Measurements from ENCODE around the gene GOLT1A.

GOLT1A gene

DNA sequence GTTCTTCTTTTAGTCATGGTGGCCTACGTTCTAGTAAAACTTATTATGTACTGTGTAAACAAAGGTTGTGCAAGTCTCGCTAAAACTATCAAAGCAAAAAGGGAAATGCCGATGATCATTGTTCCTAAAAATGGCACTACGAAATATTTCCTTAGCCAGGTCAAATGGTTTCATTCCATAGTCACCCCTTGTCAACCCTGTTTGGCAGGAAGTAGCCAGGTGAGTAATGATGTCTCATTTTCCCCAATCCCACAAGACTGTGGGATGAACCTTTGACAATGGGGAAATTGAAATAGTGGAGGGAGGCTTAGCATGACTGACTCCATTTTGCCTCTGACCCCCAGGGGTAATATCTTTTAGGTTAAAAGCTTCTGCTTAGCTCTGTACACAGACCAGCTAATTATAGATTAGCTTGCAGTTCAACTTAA lies 42.0 kb downstream of the GOLT1A start:
- H3K4me3 ChIP-seq (replicated peaks; ENCODE audit: low read depth, low read length) = no peak overlapping the region
- peak; percentile 72 for DNase-seq (ENCODE audit: low read depth)
- TF ChIP-seq, protein P1, sequence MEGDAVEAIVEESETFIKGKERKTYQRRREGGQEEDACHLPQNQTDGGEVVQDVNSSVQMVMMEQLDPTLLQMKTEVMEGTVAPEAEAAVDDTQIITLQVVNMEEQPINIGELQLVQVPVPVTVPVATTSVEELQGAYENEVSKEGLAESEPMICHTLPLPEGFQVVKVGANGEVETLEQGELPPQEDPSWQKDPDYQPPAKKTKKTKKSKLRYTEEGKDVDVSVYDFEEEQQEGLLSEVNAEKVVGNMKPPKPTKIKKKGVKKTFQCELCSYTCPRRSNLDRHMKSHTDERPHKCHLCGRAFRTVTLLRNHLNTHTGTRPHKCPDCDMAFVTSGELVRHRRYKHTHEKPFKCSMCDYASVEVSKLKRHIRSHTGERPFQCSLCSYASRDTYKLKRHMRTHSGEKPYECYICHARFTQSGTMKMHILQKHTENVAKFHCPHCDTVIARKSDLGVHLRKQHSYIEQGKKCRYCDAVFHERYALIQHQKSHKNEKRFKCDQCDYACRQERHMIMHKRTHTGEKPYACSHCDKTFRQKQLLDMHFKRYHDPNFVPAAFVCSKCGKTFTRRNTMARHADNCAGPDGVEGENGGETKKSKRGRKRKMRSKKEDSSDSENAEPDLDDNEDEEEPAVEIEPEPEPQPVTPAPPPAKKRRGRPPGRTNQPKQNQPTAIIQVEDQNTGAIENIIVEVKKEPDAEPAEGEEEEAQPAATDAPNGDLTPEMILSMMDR (IDR thresholded peaks at IDR 0.05; ENCODE audit: low read length, missing control alignments) = no peak

DNA sequence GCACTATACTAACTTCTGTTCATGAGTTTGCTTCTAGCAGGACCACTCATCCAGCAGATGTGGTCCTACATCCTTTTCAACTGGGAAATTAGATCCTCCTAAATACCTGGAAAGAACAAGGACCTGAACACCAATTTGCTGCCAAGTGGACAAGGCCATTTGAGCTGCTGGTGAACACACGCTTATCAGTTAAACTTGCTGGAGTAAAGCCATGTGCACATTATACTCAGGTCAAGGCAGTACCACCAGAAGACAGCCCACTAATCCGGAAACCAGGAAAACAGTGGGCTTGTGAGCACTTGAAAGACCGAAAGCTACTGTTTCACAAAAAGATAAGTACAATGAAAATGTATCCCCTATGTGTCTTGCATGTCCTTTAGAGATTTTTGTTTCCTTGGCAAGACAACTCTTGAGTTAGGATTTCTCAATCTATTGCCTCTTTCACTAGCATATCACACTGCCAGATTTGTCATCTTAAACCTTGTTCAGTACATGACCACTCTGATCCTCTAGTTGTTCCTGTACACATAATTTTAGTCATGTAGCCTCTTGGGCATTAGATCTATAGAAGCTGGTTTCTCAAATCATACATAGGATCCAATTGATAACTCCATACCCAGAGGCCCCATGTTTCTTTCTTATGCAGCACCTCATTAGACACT lies 43.2 kb downstream of the GOLT1A start:
- H3K4me3 ChIP-seq (replicated peaks; ENCODE audit: low read depth, low read length) = no peak overlapping the region
- TF ChIP-seq, protein P1 (IDR thresholded peaks at IDR 0.05; ENCODE audit: low read length, missing control alignments) = no peak
- no peak for DNase-seq (ENCODE audit: low read depth)

DNA sequence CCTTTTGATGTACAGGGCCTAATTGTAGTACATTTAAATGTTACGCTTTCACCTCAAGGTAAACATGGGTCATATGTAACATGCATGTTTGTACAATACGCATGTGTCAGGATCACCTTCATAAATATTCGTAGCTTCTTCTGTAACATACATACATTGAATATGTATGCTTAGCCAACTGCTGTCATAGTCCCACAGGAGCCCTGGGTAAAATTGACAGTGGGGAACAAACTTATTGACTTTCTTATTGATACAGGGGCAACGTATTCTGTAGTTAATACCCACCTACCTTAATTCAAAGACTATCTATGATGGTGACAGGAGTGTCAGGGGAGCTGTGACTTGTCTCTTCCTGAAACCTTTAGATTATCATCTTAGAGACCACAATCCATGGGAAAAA lies 43.9 kb downstream of the GOLT1A start:
- no peak for DNase-seq (ENCODE audit: low read depth)
- TF ChIP-seq, protein P1 (IDR thresholded peaks at IDR 0.05; ENCODE audit: low read length, missing control alignments) = no peak
- no peak overlapping the region for H3K4me3 ChIP-seq (replicated peaks; ENCODE audit: low read depth, low read length)

DNA sequence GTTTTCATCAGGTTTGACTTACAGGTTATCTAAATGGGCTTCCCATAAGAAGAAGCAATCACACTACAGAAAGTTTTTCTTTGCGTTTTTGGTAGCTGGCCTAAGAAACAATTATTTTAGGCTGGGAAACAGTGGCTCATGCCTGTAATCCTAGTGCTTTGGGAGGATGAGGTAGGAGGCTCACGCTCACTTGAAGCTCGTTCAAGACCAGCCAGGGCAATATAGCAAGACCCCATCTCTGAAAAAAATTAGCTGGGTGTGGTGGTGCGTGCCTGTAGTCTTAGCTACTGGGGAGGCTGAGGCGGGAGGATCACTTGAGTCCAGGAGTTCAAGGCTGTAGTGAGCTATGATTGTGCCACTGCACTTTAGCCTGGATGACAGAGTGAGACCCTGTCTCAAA lies 46.1 kb downstream of the GOLT1A start:
- TF ChIP-seq, protein P1 (IDR thresholded peaks at IDR 0.05; ENCODE audit: low read length, missing control alignments) = no peak
- H3K4me3 ChIP-seq (replicated peaks; ENCODE audit: low read depth, low read length) = no peak overlapping the region

DNA sequence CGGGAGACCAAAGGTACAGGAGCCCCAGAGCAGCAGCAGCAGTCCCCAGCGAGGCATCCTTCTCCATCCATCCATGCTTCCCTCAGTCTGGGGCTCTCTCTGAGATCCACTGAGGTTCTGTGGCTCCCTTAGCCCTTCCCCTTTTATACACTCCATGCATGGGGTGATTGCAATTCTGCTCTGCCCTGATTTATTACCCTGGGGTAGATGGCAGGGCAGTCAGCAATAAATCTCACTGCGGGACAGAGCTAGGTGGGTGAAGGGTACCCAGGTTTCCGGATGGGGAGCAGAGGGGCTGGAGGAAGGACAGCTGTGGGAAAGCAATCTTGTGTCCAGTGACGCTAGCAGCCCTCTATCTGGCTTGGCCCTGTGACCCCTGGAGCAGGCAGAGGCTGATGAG lies 47.6 kb downstream of the GOLT1A start, which contains the start of gene REN:
REN (minus strand) TSS at position 119 of the 400 bp plus-strand sequence; CDS start at position 75, 44 bp downstream.
- no peak for DNase-seq (ENCODE audit: low read depth)
- TF ChIP-seq, protein P1 (IDR thresholded peaks at IDR 0.05; ENCODE audit: low read length, missing control alignments) = no peak
- H3K4me3 ChIP-seq (replicated peaks; ENCODE audit: low read depth, low read length) = no peak within 1 kb of the TSS

More for the DNA sequence above, 46.1 kb downstream of the GOLT1A start:
- no peak for DNase-seq (ENCODE audit: low read depth)

DNA sequence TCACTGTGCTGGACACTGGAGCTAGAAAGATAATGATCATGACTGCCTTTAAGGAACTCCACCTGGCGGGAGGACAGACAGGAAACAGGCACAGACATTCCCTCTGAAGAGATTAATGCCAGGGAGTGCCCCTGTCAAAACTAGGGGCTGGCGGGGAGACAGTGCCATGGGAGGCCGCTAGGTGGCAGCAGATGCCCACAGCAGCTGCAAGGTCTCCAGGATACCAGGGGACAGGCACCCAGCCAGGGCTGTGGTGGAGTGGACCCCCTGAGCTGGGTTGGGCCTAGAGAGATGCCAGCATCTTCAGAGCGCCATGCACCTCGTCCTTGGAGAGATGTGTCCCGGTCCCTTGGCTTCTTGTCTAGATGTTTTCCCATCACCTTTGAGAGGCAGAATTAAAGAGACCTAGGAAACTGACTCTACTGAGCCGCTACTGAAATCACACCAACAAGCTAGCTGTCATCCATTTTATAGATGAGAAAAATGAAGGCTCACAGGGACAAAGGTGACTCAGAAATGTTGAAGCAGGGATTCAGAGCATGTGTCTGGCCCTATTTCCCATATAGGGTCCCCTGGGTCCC lies 51.2 kb downstream of the GOLT1A start:
- H3K4me3 ChIP-seq (replicated peaks; ENCODE audit: low read depth, low read length) = no peak overlapping the region
- TF ChIP-seq, protein P1 (IDR thresholded peaks at IDR 0.05; ENCODE audit: low read length, missing control alignments) = peak; percentile 98
- DNase-seq (ENCODE audit: low read depth) = peak; percentile 68

Measured in fibroblast of pulmonary artery (primary cell).